Mammary epithelial cell (primary cell): ENCODE measurements around the gene RHOBTB1.

Source experiments
- EZH2 ChIP-seq: IDR thresholded peaks from 2 replicates; pipeline ENCODE4 v1.6.1; 2012; ENCODE audit warnings: low read length, inconsistent platforms, borderline replicate concordance
- TF ChIP-seq, protein P1 (sequence below), 2 donors: IDR thresholded peaks in 1 of 2; conservative IDR thresholded peaks in 1 of 2; 2 replicates each; pipeline ENCODE4 v1.5.1; 2011 to 2012; ENCODE audit warnings: inconsistent platforms in 2 of 2, low read length in 2 of 2, mild to moderate bottlenecking in 2 of 2, control low read depth in 1 of 2, low read depth in 1 of 2; ENCODE audit not compliant: insufficient read depth in 1 of 2; ENCODE audit errors: extremely low read depth in 1 of 2

- TF ChIP-seq, protein P1, sequence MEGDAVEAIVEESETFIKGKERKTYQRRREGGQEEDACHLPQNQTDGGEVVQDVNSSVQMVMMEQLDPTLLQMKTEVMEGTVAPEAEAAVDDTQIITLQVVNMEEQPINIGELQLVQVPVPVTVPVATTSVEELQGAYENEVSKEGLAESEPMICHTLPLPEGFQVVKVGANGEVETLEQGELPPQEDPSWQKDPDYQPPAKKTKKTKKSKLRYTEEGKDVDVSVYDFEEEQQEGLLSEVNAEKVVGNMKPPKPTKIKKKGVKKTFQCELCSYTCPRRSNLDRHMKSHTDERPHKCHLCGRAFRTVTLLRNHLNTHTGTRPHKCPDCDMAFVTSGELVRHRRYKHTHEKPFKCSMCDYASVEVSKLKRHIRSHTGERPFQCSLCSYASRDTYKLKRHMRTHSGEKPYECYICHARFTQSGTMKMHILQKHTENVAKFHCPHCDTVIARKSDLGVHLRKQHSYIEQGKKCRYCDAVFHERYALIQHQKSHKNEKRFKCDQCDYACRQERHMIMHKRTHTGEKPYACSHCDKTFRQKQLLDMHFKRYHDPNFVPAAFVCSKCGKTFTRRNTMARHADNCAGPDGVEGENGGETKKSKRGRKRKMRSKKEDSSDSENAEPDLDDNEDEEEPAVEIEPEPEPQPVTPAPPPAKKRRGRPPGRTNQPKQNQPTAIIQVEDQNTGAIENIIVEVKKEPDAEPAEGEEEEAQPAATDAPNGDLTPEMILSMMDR (conservative IDR thresholded peaks at IDR 0.05 in 1 of 2, IDR thresholded peaks at IDR 0.05 in 1 of 2; ENCODE audit: extremely low read depth in 1 of 2, insufficient read depth in 1 of 2, low read depth in 1 of 2, low read length in 2 of 2) = no peak
- TF ChIP-seq EZH2 = no peak
Observed at GRCh38 chr10:60905580-60905979, 38.4 kb downstream of the RHOBTB1 start.
